Calu3 (cell line): Measurements from ENCODE around the gene LINGO4. TPM values are rescaled to one million over a fixed set of nuclear protein-coding genes. Genes with fewer than 3 reads are reported as not detected.
A peak's percentile ranks its signal among the peaks of the same experiment; 100 is the strongest.
"Not testable (repeated sequence)": the region's sequence is repeated elsewhere in the genome, so short reads cannot be mapped to it uniquely, and the experiment has no call there.

Source experiments
- BruUV-seq: library from RNA; stranded (reverse); fragments of 400-500 nt; replicated peaks from 2 replicates; lab custom pipeline; 2021; lab: Mats Ljungman, UMichigan
- CTCF ChIA-PET: fragments of 300-600 bp; sonication (Branson Sonifier 250); formaldehyde crosslinking; loops from one replicate; lab custom pipeline; 2022; ENCODE audit warnings: antibody characterized with exemption; lab: Charles Lee
- DNase-seq: peaks from one replicate; pipeline ENCODE4 v3.0.0; 2022
- H3K27ac Mint-ChIP-seq: one replicate; pipeline ENCODE4 v1.8.0; 2022; ENCODE audit warnings: mixed read lengths; ENCODE audit not compliant: unreplicated experiment
- H3K27me3 Mint-ChIP-seq: one replicate; pipeline ENCODE4 v1.8.0; 2022; ENCODE audit warnings: mixed read lengths; ENCODE audit not compliant: unreplicated experiment
- H3K36me3 Mint-ChIP-seq: one replicate; pipeline ENCODE4 v1.8.0; 2022; ENCODE audit warnings: mild to moderate bottlenecking, moderate library complexity, mixed read lengths; ENCODE audit not compliant: insufficient read depth, unreplicated experiment
- H3K4me1 Mint-ChIP-seq: one replicate; pipeline ENCODE4 v1.8.0; 2022; ENCODE audit warnings: mild to moderate bottlenecking, low read depth, mixed read lengths; ENCODE audit not compliant: unreplicated experiment
- H3K4me3 Mint-ChIP-seq: one replicate; pipeline ENCODE4 v1.8.0; 2022; ENCODE audit warnings: mild to moderate bottlenecking, low read depth, moderate library complexity, mixed read lengths; ENCODE audit not compliant: unreplicated experiment
- H3K9me3 Mint-ChIP-seq: one replicate; pipeline ENCODE4 v1.8.0; 2022; ENCODE audit warnings: low read depth, mixed read lengths; ENCODE audit not compliant: unreplicated experiment
- CTCF ChIP-seq: fragments of 200-600 bp; IDR thresholded peaks from one replicate; pipeline ENCODE4 v1.8.0; 2022; ENCODE audit warnings: antibody characterized with exemption; ENCODE audit not compliant: unreplicated experiment
- intact Hi-C: fragments of 100-400 bp; cut with micrococcal nuclease; formaldehyde crosslinking; loops from one replicate; pipeline ENCODE4 v1.10.0; 2022; ENCODE audit not compliant: unreplicated experiment
- total RNA-seq: library from RNA; stranded (reverse); gene quantifications from 2 replicates; pipeline ENCODE4 v1.2.3, GENCODE V29; 2022

The LINGO4 gene
- total RNA-seq, 1 experiment from 2014 or later: not detected

DNA sequence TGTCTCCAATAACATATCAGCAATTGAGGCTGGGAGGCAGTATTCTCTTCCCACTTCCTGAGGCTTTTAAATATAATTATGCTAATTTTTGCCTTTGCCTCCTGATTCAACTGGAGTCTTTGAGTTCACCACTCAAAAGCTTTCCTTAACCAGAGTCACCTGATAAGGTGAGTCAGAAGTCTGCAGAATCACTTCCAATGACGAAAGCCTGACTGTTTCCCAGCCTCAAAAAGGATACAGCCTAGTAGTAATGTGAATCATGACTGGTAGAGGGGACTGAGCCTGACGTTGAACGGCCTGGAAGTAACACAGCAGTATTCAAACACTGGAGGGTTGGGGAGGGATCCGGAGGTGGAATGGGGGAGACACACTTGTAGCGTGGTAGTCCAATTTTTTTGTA lies 31.5 kb downstream of the LINGO4 start:
- H3K36me3 Mint-ChIP-seq: peaks cover 4% of the 10 kb centered on the region
- no peaks in the 10 kb centered on the region for H3K27me3 Mint-ChIP-seq
- H3K4me3 Mint-ChIP-seq: no peak overlapping the region
- DNase-seq: no peak
- no TSS peak for BruUV-seq
- H3K4me1 Mint-ChIP-seq: peaks cover 12% of the 10 kb centered on the region
- intact Hi-C loops: no loop called here
- CTCF ChIA-PET: interaction anchor here (1.4 kb wide), 1 partner anchor 14 kb away, joined by 4 read pairs; no protein-coding TSS in a partner anchor
- no peak for TF ChIP-seq CTCF
- H3K27ac Mint-ChIP-seq: peak overlapping the region; percentile 46
- no peaks in the 10 kb centered on the region for H3K9me3 Mint-ChIP-seq

- H3K4me3 Mint-ChIP-seq, H3K9me3 Mint-ChIP-seq, H3K27ac Mint-ChIP-seq, CTCF ChIA-PET, H3K27me3 Mint-ChIP-seq, BruUV-seq, intact Hi-C loops, DNase-seq: not testable (repeated sequence)
- peaks cover 12% of the 10 kb centered on the region for H3K36me3 Mint-ChIP-seq
- H3K4me1 Mint-ChIP-seq: peaks cover 37% of the 10 kb centered on the region
Measured at GRCh38 chr1:151769270-151769669, 35.9 kb downstream of the LINGO4 start.

- H3K4me3 Mint-ChIP-seq: peak overlapping the region; percentile 46
- H3K27ac Mint-ChIP-seq: peak overlapping the region; percentile 83
- CTCF ChIA-PET, H3K27me3 Mint-ChIP-seq, intact Hi-C loops, BruUV-seq, H3K9me3 Mint-ChIP-seq: not testable (repeated sequence)
- H3K4me1 Mint-ChIP-seq: peaks cover 35% of the 10 kb centered on the region
- peaks cover 18% of the 10 kb centered on the region for H3K36me3 Mint-ChIP-seq
- DNase-seq: peak; percentile 50
Measured at GRCh38 chr1:151768351-151769066, 36.7 kb downstream of the LINGO4 start.

GRCh38 chr1:151763990-151764389 lies 41.2 kb downstream of the LINGO4 start:
- CTCF ChIA-PET: interaction anchor here (0.6 to 0.8 kb wide), 2 partner anchors 26 to 73 kb away, joined by 3 to 6 read pairs; no protein-coding TSS in a partner anchor
- Mint-ChIP-seq H3K9me3 (no peaks in the 10 kb centered on the region), H3K36me3 (peaks cover 49% of the 10 kb centered on the region), H3K27ac (peak overlapping the region; percentile 97), H3K4me1 (peaks cover 33% of the 10 kb centered on the region), H3K27me3 (no peaks in the 10 kb centered on the region), H3K4me3 (peak overlapping the region; percentile 99)
- intact Hi-C loops: no loop called here
- no TSS peak for BruUV-seq
- DNase-seq: no peak
- no peak for TF ChIP-seq CTCF

DNA sequence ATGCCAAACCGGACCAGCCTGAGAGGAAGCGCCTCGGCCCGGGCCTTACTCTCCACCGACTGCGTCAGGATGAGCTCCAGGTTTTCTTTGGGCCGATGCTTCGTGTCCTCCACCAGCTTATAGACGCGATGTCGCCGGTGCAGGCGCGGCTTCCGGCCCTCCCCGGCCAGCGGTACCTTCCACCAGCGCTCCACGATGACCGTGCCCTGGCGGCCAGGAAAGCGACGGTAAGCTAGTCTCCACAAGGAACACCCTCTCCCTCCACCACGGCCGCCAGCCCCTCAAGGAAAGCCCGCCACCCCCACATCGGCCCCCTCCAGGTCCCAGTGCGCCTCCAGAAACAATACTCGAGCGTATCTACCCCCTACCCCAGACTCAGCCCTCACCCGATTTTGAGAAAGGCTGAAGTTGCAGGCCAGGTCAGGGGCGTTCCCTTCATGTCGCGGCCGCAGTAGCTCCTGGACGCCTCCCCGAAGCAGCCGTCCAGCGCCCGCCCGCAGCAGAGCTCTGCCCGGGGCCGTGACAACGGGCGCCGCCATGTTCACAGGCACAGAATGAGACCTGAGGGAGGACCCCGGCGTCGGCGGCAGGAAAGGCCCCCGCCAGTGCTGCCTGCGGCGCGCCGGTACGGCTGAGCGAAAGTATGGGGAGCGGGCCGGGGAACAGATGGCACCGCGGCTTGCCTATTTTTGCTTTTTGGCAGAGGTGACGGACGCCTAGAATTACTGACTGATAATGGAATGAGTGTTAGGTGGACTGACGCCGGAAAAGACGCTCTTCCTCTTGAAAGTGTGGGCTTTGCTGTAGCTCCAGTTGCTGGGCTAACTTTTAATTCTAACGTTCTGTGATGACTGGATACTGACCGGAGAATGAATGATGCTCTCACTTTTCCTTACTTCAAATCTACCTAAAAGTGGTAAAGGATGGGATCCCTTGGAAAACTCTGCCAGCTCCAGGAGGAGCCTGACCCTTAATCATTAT lies 42.0 kb downstream of the LINGO4 start, which contains the start of gene MRPL9:
Gene MRPL9, minus strand, starts transcription at position 556 of the 981 bp plus-strand sequence. Its CDS starts 17 bp downstream, at position 539.
- H3K4me1 Mint-ChIP-seq: peaks cover 26% of the 10 kb centered on the region
- TSS peak; percentile 97 for BruUV-seq
- no peaks in the 10 kb centered on the region for H3K9me3 Mint-ChIP-seq
- peak within 1 kb of the TSS; percentile 99 for H3K4me3 Mint-ChIP-seq
- peaks cover 44% of the 10 kb centered on the region for H3K36me3 Mint-ChIP-seq
- H3K27me3 Mint-ChIP-seq: no peaks in the 10 kb centered on the region
- DNase-seq: peak; percentile 93
- peak within 1 kb of the TSS; percentile 97 for H3K27ac Mint-ChIP-seq
- no peak for TF ChIP-seq CTCF
- intact Hi-C loops: no loop called here
- CTCF ChIA-PET: interaction anchor here (0.6 to 1.4 kb wide), 7 partner anchors 21 to 434 kb away, joined by 3 to 6 read pairs (median 3); no protein-coding TSS in a partner anchor
